Mucosa of descending colon (tissue), 3 donors: ENCODE measurements around the gene HRCT1. TPM values are rescaled to one million over a fixed set of nuclear protein-coding genes. Genes with fewer than 3 reads are reported as not detected.

Source experiments
- ATAC-seq: fragments of 200-7000 bp; cut with Tn5 transposase; one replicate; pipeline ENCODE4 v1.9.1; 2020; ENCODE audit warnings: mild to moderate bottlenecking, moderate library complexity
- DNase-seq, 3 donors: peaks; one replicate each; pipeline ENCODE4 v3.0.0-alpha.2; 2020
- H3K36me3 ChIP-seq: fragments of 200-600 bp; one replicate; pipeline ENCODE4 v1.8.0; 2021; ENCODE audit warnings: low read depth, mild to moderate bottlenecking
- H3K4me1 ChIP-seq: fragments of 200-600 bp; one replicate; pipeline ENCODE4 v1.8.0; 2021; ENCODE audit warnings: low read depth, mild to moderate bottlenecking
- H3K4me3 ChIP-seq: fragments of 200-600 bp; one replicate; pipeline ENCODE4 v1.8.0; 2021; ENCODE audit warnings: mild to moderate bottlenecking
- H3K9me3 ChIP-seq: fragments of 200-600 bp; one replicate; pipeline ENCODE4 v1.8.0; 2021; ENCODE audit warnings: mild to moderate bottlenecking
- intact Hi-C, 2 donors: fragments of 100-400 bp; cut with DNase I in 1 of 2; cut with micrococcal nuclease in 1 of 2; formaldehyde crosslinking; loops; one replicate each; pipeline versions ENCODE4 v1.11.0 to v1.11.1; 2022; cut with DNase I, micrococcal nuclease
- total RNA-seq, 3 donors: library from RNA; stranded (reverse); fragmentation: NEBNext Ultra II Directional in 2 of 3; extraction: Animal tissue kit (Norgen Biotek cat#: 25700) in 2 of 3; gene quantifications; one replicate each; pipeline versions ENCODE4 v1.2.1 to v1.2.4, GENCODE V29; 2021 to 2023
- TF ChIP-seq, protein P1 (sequence below): fragments of 200-600 bp; IDR thresholded peaks from one replicate; pipeline ENCODE4 v1.8.0; 2022; ENCODE audit warnings: antibody characterized with exemption, mild to moderate bottlenecking
- donor health status: DM: no; HTN: no; CAD: no; lungs with moderate emphysema.
- donor health status: DM: no; HTN: no; CAD: no.
- donor health status: DM: no; HTN: yes; CAD: no.

The HRCT1 gene
- total RNA-seq, 3 donors from 2014 or later: 24.8 to 161 (median 82.1) TPM

DNA sequence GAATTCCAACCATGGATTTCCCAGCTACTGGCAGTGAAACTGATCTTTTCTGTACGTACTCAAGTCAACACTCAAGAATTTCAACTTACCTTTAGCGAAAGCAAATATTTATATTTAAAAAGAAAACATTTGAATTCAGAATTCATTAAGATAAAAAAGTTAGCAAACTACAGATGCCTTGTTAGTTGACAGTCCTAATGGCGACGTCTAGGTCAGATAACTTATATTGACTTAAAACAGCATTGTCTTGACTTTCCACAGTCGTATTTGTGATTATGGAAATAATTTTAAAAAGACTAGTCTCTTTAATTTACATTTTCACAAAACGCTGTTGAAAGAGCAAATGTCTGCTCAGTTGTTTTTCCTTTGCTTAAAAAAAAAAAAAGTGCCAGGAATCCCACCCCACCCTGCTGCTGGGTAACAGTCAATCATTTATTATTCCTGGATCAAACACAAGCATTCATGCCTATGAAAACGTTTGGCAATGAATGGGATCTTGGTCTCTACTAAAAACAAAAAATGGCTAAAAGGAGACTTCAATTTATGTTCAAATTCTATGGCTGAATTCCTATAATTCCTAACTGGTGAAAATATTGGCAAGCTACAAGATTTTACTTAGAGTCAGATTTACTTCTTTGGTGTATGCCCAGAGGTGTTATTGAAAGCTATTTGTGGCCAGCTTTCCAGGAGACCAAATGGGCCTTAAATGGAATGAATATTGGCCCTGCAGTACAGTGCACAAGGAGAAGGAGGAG lies 29.9 kb downstream of the HRCT1 start:
- no peaks in the 10 kb centered on the region for H3K36me3 ChIP-seq
- H3K9me3 ChIP-seq: no peaks in the 10 kb centered on the region
- peaks cover 3% of the 10 kb centered on the region for H3K4me1 ChIP-seq
- DNase-seq: no peak
- intact Hi-C loops: no loop called here
- TF ChIP-seq, protein P1, sequence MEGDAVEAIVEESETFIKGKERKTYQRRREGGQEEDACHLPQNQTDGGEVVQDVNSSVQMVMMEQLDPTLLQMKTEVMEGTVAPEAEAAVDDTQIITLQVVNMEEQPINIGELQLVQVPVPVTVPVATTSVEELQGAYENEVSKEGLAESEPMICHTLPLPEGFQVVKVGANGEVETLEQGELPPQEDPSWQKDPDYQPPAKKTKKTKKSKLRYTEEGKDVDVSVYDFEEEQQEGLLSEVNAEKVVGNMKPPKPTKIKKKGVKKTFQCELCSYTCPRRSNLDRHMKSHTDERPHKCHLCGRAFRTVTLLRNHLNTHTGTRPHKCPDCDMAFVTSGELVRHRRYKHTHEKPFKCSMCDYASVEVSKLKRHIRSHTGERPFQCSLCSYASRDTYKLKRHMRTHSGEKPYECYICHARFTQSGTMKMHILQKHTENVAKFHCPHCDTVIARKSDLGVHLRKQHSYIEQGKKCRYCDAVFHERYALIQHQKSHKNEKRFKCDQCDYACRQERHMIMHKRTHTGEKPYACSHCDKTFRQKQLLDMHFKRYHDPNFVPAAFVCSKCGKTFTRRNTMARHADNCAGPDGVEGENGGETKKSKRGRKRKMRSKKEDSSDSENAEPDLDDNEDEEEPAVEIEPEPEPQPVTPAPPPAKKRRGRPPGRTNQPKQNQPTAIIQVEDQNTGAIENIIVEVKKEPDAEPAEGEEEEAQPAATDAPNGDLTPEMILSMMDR: no peak
- no peak for ATAC-seq
- no peak overlapping the region for H3K4me3 ChIP-seq

GRCh38 chr9:35937227-35937626 lies 31.2 kb downstream of the HRCT1 start:
- Histone ChIP-seq H3K4me3 (no peak overlapping the region), H3K36me3 (no peaks in the 10 kb centered on the region), H3K9me3 (no peaks in the 10 kb centered on the region), H3K4me1 (peaks cover 8% of the 10 kb centered on the region)
- intact Hi-C loops: no loop called here
- TF ChIP-seq, protein P1: no peak
- no peak for DNase-seq
- no peak for ATAC-seq

GRCh38 chr9:35938474-35939356 lies 32.7 kb downstream of the HRCT1 start:
- intact Hi-C loops: no loop called here
- no peaks in the 10 kb centered on the region for H3K9me3 ChIP-seq
- H3K4me3 ChIP-seq: no peak overlapping the region
- no peaks in the 10 kb centered on the region for H3K36me3 ChIP-seq
- peaks cover 8% of the 10 kb centered on the region for H3K4me1 ChIP-seq
- DNase-seq: no peak
- ATAC-seq: no peak
- TF ChIP-seq, protein P1: no peak

GRCh38 chr9:35939679-35940250 lies 33.8 kb downstream of the HRCT1 start:
- ATAC-seq (no peak), DNase-seq (no peak)
- H3K4me1 ChIP-seq: peaks cover 14% of the 10 kb centered on the region
- TF ChIP-seq, protein P1: no peak
- H3K9me3 ChIP-seq: no peaks in the 10 kb centered on the region
- intact Hi-C loops: no loop called here
- no peaks in the 10 kb centered on the region for H3K36me3 ChIP-seq
- H3K4me3 ChIP-seq: no peak overlapping the region

DNA sequence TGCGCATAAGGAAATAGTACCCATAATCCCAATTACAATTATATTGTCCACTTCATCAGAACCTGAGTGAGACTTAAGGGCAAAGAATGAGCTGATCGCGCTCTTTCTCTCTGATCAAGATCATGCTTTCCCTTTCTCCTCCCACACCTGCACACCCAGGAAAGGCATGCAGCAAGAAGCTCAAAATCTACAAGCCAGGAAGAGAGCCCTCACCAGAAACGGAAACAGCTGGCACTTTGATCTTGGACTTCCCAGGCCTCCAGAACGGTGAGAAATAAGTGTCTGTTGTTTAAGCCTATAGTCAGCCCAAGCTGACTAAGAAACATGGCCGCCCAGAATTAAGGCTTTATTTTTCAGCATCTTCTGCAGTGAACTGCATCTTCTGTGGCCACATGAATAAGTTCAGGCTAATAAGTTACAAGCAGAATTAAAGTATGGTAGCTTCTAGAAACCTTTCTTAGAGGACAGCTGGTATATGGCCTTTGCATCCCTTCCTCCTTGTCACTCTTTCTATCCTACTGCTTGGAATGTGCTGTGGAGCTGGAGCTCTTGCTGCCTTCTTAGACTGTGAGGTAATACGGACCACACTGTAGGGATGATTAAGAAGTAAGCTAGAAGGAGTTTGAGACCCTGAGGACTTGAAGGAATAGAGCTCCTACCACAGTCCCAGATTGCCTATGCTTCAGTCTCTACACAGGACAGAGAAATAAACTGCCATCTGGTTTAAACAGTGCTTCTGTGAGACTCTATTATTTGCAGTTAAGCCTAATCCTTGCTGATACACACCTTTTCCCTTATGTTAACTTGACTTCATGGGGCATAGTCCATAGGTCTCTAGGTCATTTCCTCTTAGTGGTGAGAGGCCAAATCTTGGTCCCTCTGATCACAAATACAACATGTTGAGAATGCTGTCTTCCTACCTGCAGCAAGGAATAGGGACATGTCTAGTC lies 34.7 kb downstream of the HRCT1 start:
- TF ChIP-seq, protein P1: no peak
- peaks cover 22% of the 10 kb centered on the region for H3K4me1 ChIP-seq
- DNase-seq (no peak), ATAC-seq (peak; percentile 64)
- no peaks in the 10 kb centered on the region for H3K36me3 ChIP-seq
- no peak overlapping the region for H3K4me3 ChIP-seq
- H3K9me3 ChIP-seq: no peaks in the 10 kb centered on the region
- intact Hi-C loops: no loop called here
